Mononuclear cell (primary cell): ENCODE results near the gene RAPGEF5. TPM values are rescaled to one million over a fixed set of nuclear protein-coding genes. Genes with fewer than 3 reads are reported as not detected.

Experiments used
- H3K27me3 ChIP-seq: 2 replicates; pipeline ENCODE4 v1.6.0; 2011; ENCODE audit warnings: low read length, control low read depth; ENCODE audit not compliant: insufficient read depth
- H3K4me1 ChIP-seq: 2 replicates; pipeline ENCODE4 v1.5.1; 2011; ENCODE audit warnings: mild to moderate bottlenecking, low read length, control low read depth; ENCODE audit not compliant: insufficient read depth
- H3K4me3 ChIP-seq: 2 replicates; pipeline ENCODE4 v1.5.1; 2011; ENCODE audit warnings: mild to moderate bottlenecking, low read length, moderate library complexity
- H3K9me3 ChIP-seq: 2 replicates; pipeline ENCODE4 v1.5.1; 2011; ENCODE audit warnings: low read depth, mild to moderate bottlenecking, control low read depth, low read length
- total RNA-seq: library from RNA; depleted of rRNA; stranded (reverse); fragments of >200 nt; gene quantifications from one replicate; pipeline ENCODE4 v1.2.3, GENCODE V29; 2012

Gene RAPGEF5
- total RNA-seq, 1 donor: 0.63 TPM

DNA sequence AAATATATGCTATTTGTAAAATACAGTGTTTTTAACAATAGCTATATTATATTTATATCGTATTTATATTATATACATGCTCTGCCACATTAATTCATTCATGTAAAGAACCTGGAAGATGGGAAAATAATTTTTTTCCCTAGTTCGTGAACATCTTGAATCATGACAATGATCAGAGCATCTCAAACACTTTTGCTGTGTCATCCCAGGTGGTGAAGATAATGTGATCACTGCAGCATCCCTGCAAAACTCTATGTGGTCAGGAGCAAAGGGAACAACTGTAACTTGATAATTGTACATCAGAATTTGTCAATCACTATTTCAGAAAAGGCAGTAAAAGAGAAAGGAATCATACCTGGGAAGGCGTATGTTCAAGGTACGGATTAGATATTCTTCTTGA is 39.3 kb downstream of the RAPGEF5 start:
- H3K9me3 ChIP-seq: no peaks in the 10 kb centered on the region
- H3K4me1 ChIP-seq: no peaks in the 10 kb centered on the region
- H3K27me3 ChIP-seq: peaks cover 3% of the 10 kb centered on the region
- no peak overlapping the region for H3K4me3 ChIP-seq

DNA sequence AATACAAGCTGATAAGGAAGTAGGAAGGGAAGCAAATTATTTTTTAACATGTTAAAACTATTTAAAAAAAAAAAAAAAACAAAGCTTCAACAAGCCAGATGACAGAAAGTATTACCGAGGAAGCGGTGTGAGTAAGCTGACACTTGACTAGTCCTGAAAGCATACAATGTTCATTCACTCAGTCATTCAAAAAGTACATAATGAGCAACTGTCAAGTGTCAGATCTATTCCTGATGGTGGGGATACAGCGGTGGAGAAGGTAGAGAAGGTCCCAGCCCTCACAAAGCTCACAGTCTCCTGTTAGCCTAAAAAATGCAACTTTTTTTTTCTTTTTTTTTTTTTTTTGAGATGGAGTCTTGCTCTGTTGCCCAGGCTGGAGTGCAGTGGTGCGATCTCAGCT is 40.0 kb downstream of the RAPGEF5 start:
- no peaks in the 10 kb centered on the region for H3K4me1 ChIP-seq
- H3K27me3 ChIP-seq: peaks cover 3% of the 10 kb centered on the region
- H3K4me3 ChIP-seq: no peak overlapping the region
- no peaks in the 10 kb centered on the region for H3K9me3 ChIP-seq

DNA sequence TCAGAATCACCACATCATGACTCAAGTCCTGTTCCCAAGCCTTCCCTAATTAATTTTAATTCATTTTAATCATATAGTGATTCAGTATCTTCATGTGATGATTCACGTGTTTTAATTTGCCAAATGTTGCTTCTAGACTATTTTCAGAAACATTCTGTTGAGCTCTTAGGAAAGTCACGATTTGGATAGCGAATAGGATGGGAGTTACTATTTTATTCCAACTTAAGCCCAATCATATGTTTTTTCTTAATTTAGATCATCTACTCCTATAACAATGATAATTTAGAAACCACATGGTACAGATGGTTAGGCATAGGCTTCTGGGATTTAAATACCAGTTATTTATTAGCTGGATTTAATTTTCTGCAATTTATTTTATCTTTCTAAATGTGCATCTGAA is 49.1 kb downstream of the RAPGEF5 start:
- Histone ChIP-seq H3K4me1 (no peaks in the 10 kb centered on the region), H3K4me3 (no peak overlapping the region), H3K27me3 (no peaks in the 10 kb centered on the region), H3K9me3 (no peaks in the 10 kb centered on the region)

DNA sequence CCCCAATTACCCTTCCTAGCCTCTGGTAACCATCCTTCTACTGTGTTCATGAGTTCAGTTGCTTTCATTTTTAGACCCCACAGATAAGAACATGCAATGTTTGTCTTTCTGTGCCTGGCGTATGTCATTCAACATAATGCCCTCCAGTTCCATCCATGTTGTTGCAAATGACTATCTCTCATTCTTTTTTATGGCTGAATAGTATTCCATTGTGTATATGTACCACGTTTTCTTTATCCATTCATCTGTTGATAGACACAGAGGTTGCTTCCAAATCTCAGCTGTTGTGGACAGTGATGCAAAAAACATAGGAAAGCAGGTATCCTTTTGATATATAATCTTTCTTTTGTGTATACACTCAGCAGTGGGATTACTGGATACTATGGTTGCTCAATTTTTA is 51.2 kb downstream of the RAPGEF5 start:
- Histone ChIP-seq H3K4me1 (no peaks in the 10 kb centered on the region), H3K4me3 (no peak overlapping the region), H3K27me3 (no peaks in the 10 kb centered on the region), H3K9me3 (no peaks in the 10 kb centered on the region)

DNA sequence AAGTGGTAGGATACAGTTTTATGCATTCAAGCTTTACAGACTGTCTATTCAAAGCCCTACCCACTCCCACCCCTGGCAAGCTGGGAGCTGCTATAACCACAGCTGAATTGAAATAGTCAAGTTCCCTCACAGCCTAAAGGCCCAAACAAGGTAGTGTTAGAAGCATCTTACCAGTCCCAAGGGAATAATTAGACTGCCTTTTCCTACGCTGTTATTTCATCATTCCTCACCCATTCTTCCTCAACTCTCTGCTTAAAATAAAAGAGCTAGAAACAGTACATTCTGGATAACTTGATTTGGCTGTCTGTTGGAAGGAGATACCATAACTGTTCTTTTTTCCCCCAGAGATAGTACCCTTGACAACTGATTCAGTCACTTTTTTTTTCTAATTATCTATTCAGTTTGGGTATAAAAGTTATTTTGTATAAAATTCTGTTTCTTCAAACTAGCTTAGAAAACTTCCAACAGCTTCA is 54.0 kb downstream of the RAPGEF5 start:
- Histone ChIP-seq H3K4me1 (no peaks in the 10 kb centered on the region), H3K4me3 (no peak overlapping the region), H3K27me3 (no peaks in the 10 kb centered on the region), H3K9me3 (no peaks in the 10 kb centered on the region)

DNA sequence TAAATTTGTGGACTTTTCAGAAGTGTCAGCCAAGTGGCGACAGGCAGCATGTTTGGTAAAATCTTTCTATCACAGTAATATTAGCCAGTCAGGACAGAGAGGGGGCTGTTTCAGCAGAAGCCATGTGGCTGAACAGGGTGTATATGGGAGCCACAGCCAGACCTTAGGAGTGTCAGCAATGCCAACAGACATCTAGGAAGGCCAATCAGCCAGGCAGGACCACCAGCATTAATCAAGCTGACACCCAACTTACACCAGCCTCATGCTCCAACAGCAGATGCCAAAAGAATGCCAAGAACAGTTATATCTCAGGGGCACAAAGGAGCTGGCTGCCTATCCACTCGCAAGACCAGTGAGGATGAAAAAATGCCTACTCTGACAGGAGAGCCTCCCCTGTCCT is 54.8 kb downstream of the RAPGEF5 start:
- H3K9me3 ChIP-seq: no peaks in the 10 kb centered on the region

DNA sequence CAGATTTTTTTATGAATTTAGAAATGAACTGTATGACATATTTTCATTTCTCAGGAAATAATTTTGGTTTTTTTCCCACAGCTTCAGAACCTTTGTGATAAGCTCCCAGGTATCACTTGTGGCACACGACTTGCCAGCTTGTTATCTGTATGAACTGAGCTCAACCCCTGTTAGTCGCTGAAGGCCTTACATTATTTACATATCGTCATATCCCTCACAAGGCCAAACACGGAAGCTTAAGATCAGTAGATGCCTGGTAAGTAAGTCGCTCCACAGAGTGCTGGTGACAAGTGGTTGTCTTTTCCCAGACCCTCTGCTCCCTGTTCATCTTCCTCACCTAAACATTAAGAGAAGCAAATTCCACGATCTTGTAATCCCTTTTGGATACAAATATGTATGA is 55.2 kb downstream of the RAPGEF5 start:
- Histone ChIP-seq H3K4me1 (no peaks in the 10 kb centered on the region), H3K27me3 (no peaks in the 10 kb centered on the region), H3K9me3 (no peaks in the 10 kb centered on the region), H3K4me3 (no peak overlapping the region)

More for the DNA sequence above, 54.8 kb downstream of the RAPGEF5 start:
- Histone ChIP-seq H3K4me1 (no peaks in the 10 kb centered on the region), H3K27me3 (no peaks in the 10 kb centered on the region), H3K4me3 (no peak overlapping the region)

DNA sequence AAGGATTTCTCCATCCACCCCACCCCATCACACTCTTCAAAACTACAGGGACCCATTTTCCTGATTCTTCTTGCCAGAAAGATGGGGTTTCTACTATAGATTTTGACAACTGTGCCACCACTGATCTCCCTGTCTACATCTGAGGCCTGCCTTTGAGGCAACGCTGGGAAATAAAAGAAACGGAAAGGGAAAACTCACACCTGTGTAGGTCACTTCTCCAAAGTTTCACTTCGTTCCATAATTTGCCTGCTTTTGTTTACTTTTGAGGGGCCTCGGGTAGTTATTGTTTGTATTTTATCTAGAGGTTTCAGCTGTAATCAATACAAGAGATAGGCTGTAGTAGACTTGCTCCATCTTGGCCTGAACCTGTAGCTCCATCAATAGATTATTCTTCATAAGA is 56.1 kb downstream of the RAPGEF5 start:
- no peaks in the 10 kb centered on the region for H3K9me3 ChIP-seq
- no peaks in the 10 kb centered on the region for H3K4me1 ChIP-seq
- no peak overlapping the region for H3K4me3 ChIP-seq
- no peaks in the 10 kb centered on the region for H3K27me3 ChIP-seq

DNA sequence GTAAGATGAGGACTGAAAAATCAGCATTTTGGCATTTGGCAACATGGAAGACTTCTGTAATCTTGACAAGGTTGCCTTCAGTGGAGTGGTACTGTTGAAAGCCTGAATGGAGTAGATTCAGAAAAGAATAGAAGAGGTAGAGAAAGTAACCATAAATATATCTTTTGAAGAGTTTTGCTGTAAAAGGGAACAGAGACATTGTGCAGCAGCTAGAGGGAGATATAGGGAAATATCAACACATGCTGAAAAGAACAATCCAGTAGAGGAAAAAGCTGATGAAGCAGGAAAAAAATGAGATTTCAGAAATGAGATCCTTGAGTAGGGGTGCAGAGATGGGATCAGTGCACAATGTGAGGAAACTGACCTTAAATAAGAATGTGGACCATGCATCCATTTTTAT is 60.0 kb downstream of the RAPGEF5 start:
- no peak overlapping the region for H3K4me3 ChIP-seq
- no peaks in the 10 kb centered on the region for H3K9me3 ChIP-seq
- H3K27me3 ChIP-seq: no peaks in the 10 kb centered on the region
- H3K4me1 ChIP-seq: no peaks in the 10 kb centered on the region

DNA sequence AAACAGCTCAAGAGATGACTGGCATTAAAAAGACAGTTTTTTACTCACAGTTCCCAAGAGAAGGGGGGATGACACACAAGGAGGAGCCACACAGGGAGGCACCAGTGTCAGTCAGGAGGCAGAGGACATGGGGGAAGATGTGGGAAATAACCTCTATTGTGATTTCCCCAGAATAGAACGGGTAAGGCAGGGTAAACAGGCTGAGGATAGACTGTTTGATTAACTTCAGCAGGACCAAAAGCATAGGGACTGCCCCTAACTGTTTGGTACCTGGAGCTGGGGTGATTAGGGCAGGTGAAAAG is 60.7 kb downstream of the RAPGEF5 start:
- Histone ChIP-seq H3K27me3 (no peaks in the 10 kb centered on the region), H3K4me3 (no peak overlapping the region), H3K4me1 (no peaks in the 10 kb centered on the region), H3K9me3 (no peaks in the 10 kb centered on the region)

DNA sequence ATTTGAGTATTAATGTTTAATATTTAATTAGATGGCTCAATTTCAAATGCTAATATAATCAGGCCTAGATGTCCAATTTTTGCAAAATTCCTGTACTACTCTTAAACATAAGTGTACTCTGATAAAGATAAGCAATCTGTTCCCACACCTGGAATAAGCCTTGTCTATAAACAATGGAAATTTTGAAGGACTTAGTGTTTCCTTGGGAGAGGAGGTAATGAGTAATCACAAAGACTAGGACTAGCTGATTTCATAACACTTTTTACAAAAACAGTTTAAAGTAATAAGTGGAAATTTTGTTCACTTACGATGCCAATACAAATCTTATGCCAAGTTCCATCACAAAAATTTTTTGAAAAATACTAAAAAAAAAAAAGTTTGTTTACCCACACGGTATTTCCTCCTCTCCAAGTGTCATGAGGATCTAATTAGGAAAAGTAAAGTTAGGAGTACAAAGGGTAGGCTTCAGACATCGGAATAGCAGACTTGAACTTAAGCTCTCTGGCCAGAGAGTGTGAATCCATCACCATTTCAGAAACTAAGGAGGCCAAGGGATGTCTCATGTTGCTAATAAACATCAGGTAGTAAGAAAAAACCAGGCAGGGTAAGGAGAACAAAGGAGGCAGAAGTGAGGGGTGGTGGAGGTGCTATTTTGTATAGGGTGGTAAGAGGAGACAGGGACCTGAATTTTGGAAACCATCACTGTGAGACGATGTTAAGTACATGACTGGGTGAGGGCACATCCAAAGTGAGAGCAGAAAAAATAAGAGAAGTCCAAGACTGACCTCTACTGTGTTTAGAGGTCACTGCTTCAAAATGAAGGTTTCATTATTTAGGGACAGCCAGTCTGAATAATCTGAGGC is 61.3 kb downstream of the RAPGEF5 start:
- Histone ChIP-seq H3K9me3 (no peaks in the 10 kb centered on the region), H3K27me3 (no peaks in the 10 kb centered on the region), H3K4me1 (no peaks in the 10 kb centered on the region), H3K4me3 (no peak overlapping the region)

DNA sequence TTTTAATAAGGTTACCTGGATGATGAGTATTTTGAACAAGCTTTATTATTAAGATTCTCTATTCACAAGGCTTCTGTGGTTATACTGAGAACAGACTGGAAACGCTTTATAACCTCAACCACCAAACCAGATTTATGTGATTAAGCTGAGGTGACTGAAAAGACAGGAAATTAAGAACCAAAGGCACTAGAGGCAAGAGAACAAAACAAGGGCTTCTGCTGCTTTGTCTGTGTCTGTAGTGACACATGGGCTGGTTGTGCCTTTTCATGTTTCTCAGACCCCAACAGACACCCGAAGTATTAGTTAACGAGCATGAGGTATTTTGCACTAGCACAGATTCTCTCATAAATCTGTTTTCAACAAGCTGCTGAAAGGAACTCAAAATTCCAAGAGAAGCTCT is 64.4 kb downstream of the RAPGEF5 start:
- no peak overlapping the region for H3K4me3 ChIP-seq
- no peaks in the 10 kb centered on the region for H3K27me3 ChIP-seq
- H3K4me1 ChIP-seq: no peaks in the 10 kb centered on the region
- H3K9me3 ChIP-seq: no peaks in the 10 kb centered on the region

DNA sequence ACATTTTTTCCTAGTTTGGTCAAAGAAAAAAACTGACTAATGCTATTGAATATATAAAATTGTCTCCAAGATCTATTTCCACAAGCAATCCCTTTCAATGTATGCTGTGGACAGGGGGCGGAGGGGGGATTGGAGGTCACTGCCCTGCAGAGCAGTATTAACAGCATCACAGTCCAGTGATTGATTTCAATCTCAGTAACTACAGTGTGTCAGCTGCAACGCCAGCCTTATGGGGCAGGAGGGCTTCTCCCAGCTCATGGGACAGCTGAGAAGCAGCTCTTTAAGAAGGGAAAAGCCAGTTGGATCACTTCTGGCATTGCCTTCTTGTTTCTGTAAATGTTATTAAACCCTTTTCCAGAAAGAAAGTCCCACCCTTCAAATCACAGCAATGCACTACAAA is 65.0 kb downstream of the RAPGEF5 start:
- H3K9me3 ChIP-seq: no peaks in the 10 kb centered on the region
- H3K27me3 ChIP-seq: no peaks in the 10 kb centered on the region
- H3K4me3 ChIP-seq: no peak overlapping the region
- no peaks in the 10 kb centered on the region for H3K4me1 ChIP-seq

DNA sequence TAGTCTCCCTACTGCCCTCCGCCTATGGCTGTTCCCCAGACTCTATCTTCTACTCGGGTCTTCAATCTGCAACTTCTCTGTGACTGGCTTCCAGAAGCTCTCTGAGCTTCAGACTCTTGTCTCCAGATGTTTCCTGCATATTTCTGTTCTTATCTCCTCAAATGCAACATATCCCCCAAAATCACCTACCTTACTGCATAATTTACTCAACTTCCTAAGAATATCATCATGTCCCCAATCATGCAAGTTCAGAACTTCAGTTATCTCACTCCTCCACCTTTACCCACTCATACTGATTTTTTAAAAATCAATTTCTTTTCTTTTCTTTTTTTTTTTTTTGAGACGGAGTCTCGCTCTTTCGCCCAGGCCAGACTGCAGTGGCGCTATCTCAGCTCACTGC is 68.8 kb downstream of the RAPGEF5 start:
- Histone ChIP-seq H3K4me3 (no peak overlapping the region), H3K9me3 (no peaks in the 10 kb centered on the region), H3K27me3 (no peaks in the 10 kb centered on the region), H3K4me1 (no peaks in the 10 kb centered on the region)

DNA sequence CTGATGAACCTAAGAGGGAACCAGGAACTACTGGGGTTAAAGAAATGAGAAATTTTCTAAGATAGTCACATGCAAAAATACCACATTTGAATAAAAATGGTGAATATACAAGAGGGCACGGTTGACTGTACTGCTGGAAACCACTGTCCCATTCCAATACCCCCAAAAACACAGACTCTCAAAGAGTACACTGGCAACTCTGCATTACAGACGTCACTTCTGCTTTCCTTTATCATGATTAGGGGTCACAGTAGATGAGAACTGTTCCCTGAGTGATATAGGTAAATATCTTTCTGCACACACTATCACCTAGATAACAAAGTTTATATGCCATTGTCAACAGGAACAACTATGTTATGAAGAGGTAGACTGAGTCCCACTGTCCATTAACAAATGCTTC is 69.5 kb downstream of the RAPGEF5 start:
- H3K4me3 ChIP-seq: no peak overlapping the region
- no peaks in the 10 kb centered on the region for H3K27me3 ChIP-seq
- no peaks in the 10 kb centered on the region for H3K4me1 ChIP-seq
- no peaks in the 10 kb centered on the region for H3K9me3 ChIP-seq

DNA sequence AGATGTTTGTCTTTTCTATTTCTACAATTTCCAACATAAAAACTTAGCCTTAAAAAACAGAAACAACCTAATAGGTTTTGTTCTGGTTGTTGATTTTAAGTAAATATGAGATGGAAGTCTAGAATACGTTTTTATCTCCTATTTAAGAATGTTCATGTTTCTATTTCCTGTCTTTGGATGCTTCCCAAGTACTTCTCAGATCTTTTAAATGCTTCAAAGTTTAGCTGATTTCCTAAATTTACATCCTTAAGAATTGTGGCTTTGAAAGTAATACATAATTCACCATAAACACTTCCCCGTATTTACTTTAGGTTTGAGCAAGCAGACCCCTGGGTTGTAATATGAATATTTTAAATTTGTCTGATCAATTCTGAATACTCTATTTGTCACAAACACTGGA is 70.5 kb downstream of the RAPGEF5 start:
- Histone ChIP-seq H3K4me1 (no peaks in the 10 kb centered on the region), H3K4me3 (no peak overlapping the region), H3K27me3 (no peaks in the 10 kb centered on the region), H3K9me3 (no peaks in the 10 kb centered on the region)
